Stimulated activated CD4-positive, alpha-beta T cell treated with anti-CD3 and anti-CD28 coated beads, Interleukin-1b, Interleukin-23, amount 100 ng/mL, for 1 hour (primary cell): ENCODE measurements around the gene HERC4.
"Not testable (repeated sequence)": the region's sequence is repeated elsewhere in the genome, so short reads cannot be mapped to it uniquely, and the experiment has no call there.

Experiments
- DNase-seq, 2 donors: peaks; one replicate each; pipeline ENCODE4 v3.0.0-alpha.2; 2020; ENCODE audit warnings: low read depth in 2 of 2

Gene HERC4

DNA sequence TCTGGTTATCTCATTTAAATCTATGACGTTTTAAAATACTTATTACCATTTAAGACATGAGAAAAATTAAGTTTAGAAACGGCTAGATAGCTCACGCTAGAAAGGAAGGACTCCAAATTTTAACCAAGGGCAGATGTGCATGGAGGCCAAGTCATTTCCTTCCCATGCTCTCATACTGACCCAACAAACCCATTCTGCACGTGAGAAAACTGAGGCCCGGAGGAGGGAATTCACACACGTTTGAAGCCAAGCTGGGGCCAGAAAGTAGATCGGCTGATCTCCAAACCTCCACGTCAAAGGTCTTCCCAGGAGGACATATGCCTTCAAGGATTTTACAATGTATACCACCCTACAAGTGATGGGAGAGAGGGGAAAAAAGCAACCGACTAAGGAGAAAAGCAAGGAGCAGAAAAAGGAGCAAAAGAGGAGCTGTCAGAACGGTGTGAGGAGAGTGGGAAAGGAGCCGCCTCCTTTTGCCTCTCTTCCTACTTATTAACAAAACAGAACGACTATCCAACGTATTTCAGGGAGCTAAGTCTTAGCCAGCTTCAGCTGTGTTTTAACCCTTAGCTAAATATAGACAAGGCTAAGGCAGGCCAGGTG lies 191.3 kb downstream of the HERC4 start:
- no peak for DNase-seq

DNA sequence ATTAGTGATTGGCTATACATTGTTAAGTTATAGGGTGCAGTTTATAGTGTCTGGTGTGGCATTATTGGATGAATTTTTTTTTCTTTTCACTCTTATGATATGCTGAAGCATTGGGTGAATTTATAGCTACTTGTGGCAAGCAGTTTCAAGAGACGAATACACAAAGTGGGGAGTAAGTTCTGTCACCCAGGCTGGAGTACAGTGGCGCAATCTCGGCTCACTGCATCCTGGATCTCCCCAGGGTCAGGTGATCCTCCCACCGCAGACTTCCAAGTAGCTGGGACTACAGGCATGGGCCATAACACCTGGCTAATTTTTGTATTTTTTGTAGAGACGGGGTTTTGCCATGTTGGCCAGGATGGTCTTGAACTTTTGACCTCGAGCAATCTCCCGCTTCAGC lies 196.9 kb downstream of the HERC4 start:
- DNase-seq = no peak

DNA sequence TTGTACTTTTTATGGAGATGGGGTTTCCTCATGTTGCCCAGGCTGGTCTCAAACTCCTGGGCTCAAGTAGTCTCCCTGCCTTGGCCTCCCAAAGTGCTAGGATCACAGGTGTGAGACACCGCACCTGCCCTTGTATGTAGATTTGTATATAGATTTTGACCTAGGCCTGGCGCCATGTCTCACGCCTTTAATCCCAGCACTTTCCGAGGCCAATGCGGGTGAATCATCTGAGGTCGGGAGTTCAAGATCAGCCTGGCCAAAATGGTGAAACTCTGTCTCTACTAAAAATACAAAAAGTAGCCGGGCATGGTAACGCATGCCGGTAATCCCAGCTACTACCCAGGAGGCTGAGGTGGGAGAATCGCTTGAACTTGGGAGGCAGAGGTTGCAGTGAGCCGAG lies 197.7 kb downstream of the HERC4 start:
- not testable (repeated sequence) for DNase-seq

DNA sequence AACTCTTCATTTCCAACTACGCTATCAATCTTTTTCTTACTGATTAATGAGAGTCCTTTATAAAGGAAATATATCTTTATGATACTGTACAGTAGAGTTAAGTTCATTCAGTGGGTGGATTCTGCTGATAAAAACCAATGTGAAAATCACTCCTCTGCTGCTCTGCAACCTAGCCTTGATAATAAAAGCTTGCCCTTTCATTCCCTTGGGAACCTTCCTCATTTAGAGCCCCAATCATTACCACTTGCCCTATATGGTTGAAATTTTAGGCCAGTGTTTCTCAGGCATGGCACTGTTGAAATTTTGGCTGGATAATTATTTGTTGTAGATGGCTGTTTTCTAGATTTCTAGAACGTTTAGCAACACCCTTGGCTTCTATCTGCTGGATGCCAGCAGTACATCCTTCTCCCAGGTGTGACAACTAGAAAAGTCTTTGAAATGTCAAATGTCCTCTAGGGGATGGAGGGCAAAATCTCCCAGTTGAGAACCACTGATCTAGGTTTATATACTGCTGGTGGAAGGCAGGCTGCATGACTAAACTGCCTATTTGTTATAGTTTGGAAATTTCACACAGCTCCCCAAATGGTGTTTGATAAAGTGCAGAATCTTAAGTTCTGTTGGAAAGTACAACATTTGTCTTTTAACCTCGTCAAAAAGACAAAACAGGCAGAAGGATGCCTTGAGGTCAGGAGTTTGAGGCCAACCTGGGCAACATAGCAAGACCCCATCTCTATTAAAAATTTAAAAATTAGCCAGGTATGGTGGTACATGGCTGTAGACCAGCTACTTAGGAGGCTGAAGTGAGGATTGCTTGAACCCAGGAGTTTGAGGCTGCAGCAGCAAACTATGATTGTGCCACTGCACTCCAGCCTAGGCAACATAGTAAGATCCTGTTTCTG lies 199.5 kb downstream of the HERC4 start:
- no peak for DNase-seq
